GM23248 (cell line): ENCODE measurements around the gene PTPN6. TPM values are rescaled to one million over a fixed set of nuclear protein-coding genes. Genes with fewer than 3 reads are reported as not detected.
A peak's percentile ranks its signal among the peaks of the same experiment; 100 is the strongest.

Source experiments
- DNase-seq: peaks from one replicate; pipeline ENCODE4 v3.0.0-alpha.2; 2015
- H2AFZ ChIP-seq: fragments of 200-600 bp; sonication (generic); 2 replicates; pipeline ENCODE4 v1.6.1; 2016; ENCODE audit warnings: antibody characterized with exemption
- H3F3A ChIP-seq: fragments of 200-600 bp; sonication (generic); 2 replicates; pipeline ENCODE4 v1.6.1; 2016; ENCODE audit warnings: mild to moderate bottlenecking, antibody characterized with exemption, mixed run types; ENCODE audit not compliant: insufficient read depth
- H3K27ac ChIP-seq: fragments of 200-600 bp; sonication (generic); 2 replicates; pipeline ENCODE4 v1.5.1; 2016; ENCODE audit warnings: mild to moderate bottlenecking
- H3K27me3 ChIP-seq: fragments of 200-600 bp; sonication (generic); replicated peaks from 2 replicates; pipeline ENCODE4 v1.6.1; 2016; ENCODE audit warnings: mild to moderate bottlenecking; ENCODE audit not compliant: insufficient read depth
- H3K36me3 ChIP-seq: fragments of 200-600 bp; sonication (generic); 2 replicates; pipeline ENCODE4 v1.6.1; 2016; ENCODE audit warnings: low read depth, mild to moderate bottlenecking
- H3K4me1 ChIP-seq: fragments of 200-600 bp; sonication (generic); 2 replicates; pipeline ENCODE4 v1.6.1; 2016; ENCODE audit warnings: mild to moderate bottlenecking; ENCODE audit not compliant: insufficient read depth
- H3K4me2 ChIP-seq: fragments of 200-600 bp; sonication (generic); one replicate; pipeline ENCODE4 v1.6.1; 2016; ENCODE audit warnings: mild to moderate bottlenecking; ENCODE audit not compliant: unreplicated experiment
- H3K4me3 ChIP-seq: fragments of 200-600 bp; sonication (generic); 2 replicates; pipeline ENCODE4 v1.5.1; 2016; ENCODE audit warnings: mild to moderate bottlenecking
- H3K79me2 ChIP-seq: fragments of 200-600 bp; sonication (generic); 2 replicates; pipeline ENCODE4 v1.6.1; 2016; ENCODE audit warnings: mild to moderate bottlenecking; ENCODE audit not compliant: insufficient read depth
- H3K9ac ChIP-seq: fragments of 200-600 bp; sonication (generic); 2 replicates; pipeline ENCODE4 v1.6.1; 2016; ENCODE audit warnings: mild to moderate bottlenecking
- H3K9me2 ChIP-seq: fragments of 200-600 bp; sonication (generic); 2 replicates; pipeline ENCODE4 v1.6.1; 2016; ENCODE audit warnings: mixed run types, mild to moderate bottlenecking, moderate library complexity; ENCODE audit not compliant: insufficient read depth
- H3K9me3 ChIP-seq: fragments of 200-600 bp; sonication (generic); one replicate; pipeline ENCODE4 v1.6.1; 2017; ENCODE audit warnings: low read depth
- H4K20me1 ChIP-seq: fragments of 200-600 bp; sonication (generic); 2 replicates; pipeline ENCODE4 v1.6.0; 2016; ENCODE audit not compliant: insufficient read depth
- EZH2 ChIP-seq: fragments of 200-600 bp; sonication (generic); IDR thresholded peaks from 2 replicates; pipeline ENCODE4 v1.6.1; 2018; ENCODE audit warnings: antibody characterized with exemption, mild to moderate bottlenecking; ENCODE audit not compliant: insufficient read depth, poor library complexity, severe bottlenecking
- EZH2phosphoT487 ChIP-seq: fragments of 200-600 bp; sonication (generic); IDR thresholded peaks from 2 replicates; pipeline ENCODE4 v1.6.1; 2018; ENCODE audit warnings: antibody characterized with exemption, moderate library complexity, mild to moderate bottlenecking, low read depth; ENCODE audit not compliant: insufficient read depth
- WGBS, 2 experiments: methylation state at CpG; one replicate each; pipeline ENCODE4 v1.1.6; 2015 to 2017; ENCODE audit warnings: low lambda C conversion rate in 2 of 2, low coverage in 1 of 2; ENCODE audit errors: missing lambda C conversion rate in 2 of 2; 5-methylcytosine and 5-hydroxymethylcytosine counted together
- in situ Hi-C: fragments of 300-500 bp; cut with MboI; formaldehyde crosslinking; loops from 2 replicates; pipeline ENCODE4 v1.15.0; 2020
- polyA plus RNA-seq: library from polyadenylated mRNA; unstranded; fragments of >200 nt; fragmentation: Nextera tagmentation; extraction: Ambion mirVana; gene quantifications from 2 replicates; pipeline ENCODE4 v1.2.1, GENCODE V29; 2016
- total RNA-seq: library from RNA; depleted of rRNA; stranded (reverse); fragments of >200 nt; shearing (Covaris generic); gene quantifications from 2 replicates; pipeline ENCODE4 v1.2.3, GENCODE V29; 2014

Gene PTPN6
- total and polyA plus RNA-seq, 2 experiments from 2014 or later, result 0.21 TPM; not detected in 1

DNA sequence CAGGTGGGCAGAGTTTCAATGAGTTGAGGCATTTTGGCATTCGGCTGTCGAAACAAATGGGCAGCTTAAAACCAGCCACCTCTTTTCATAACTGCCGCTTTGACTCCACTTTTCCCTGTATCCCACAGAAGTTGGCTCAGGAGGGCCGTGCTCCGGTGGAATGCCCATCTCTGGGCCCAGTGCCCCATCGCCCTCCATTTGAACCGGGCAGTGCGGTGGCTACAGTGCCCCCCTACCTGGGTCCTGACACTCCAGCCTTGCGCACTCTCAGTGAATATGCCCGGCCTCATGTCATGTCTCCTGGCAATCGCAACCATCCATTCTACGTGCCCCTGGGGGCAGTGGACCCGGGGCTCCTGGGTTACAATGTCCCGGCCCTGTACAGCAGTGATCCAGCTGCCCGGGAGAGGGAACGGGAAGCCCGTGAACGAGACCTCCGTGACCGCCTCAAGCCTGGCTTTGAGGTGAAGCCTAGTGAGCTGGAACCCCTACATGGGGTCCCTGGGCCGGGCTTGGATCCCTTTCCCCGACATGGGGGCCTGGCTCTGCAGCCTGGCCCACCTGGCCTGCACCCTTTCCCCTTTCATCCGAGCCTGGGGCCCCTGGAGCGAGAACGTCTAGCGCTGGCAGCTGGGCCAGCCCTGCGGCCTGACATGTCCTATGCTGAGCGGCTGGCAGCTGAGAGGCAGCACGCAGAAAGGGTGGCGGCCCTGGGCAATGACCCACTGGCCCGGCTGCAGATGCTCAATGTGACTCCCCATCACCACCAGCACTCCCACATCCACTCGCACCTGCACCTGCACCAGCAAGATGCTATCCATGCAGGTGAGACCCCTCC lies 12.6 kb upstream of the PTPN6 start:
- Histone ChIP-seq H4K20me1 (0 out of 2 replicates have a peak, but pooled peaks cover under 1% of the 10 kb centered on the region), H3F3A (peaks cover 64% of the 10 kb centered on the region), H3K4me3 (peak overlapping the region; percentile 79; the same call in 1 of the 2 replicates), H3K27me3 (no peaks in the 10 kb centered on the region), H3K27ac (no peak overlapping the region), H3K9me2 (no peaks in the 10 kb centered on the region), H3K4me2 (peak overlapping the region; percentile 15), H3K36me3 (peaks cover 13% of the 10 kb centered on the region; the same call in 1 of the 2 replicates), H2AFZ (no peak overlapping the region), H3K4me1 (peaks cover 25% of the 10 kb centered on the region), H3K79me2 (peaks cover 32% of the 10 kb centered on the region), H3K9me3 (no peaks in the 10 kb centered on the region), H3K9ac (peak overlapping the region; percentile 91)
- no peak for TF ChIP-seq EZH2phosphoT487
- TF ChIP-seq EZH2, result no peak
- 78 to 79% methylated on average over 31 to 32 of the region's 32 CpGs for WGBS, 2 experiments
- no peak for DNase-seq
- in situ Hi-C loops, result no loop called here

GRCh38 chr12:6939191-6939540 lies 12.0 kb upstream of the PTPN6 start:
- H3K4me2 ChIP-seq, result no peak overlapping the region
- no peak overlapping the region for H2AFZ ChIP-seq
- no peak for DNase-seq
- peaks cover 26% of the 10 kb centered on the region for H3K79me2 ChIP-seq
- TF ChIP-seq EZH2phosphoT487 (no peak), EZH2 (no peak)
- no peak overlapping the region for H3K9ac ChIP-seq
- in situ Hi-C loops, result no loop called here
- peaks cover 13% of the 10 kb centered on the region; the same call in 1 of the 2 replicates for H3K36me3 ChIP-seq
- H4K20me1 ChIP-seq, result no peaks in the 10 kb centered on the region
- no peaks in the 10 kb centered on the region for H3K27me3 ChIP-seq
- no peak overlapping the region for H3K4me3 ChIP-seq
- no peaks in the 10 kb centered on the region for H3K9me2 ChIP-seq
- 62 to 63% methylated on average over 2 of the region's 2 CpGs for WGBS, 2 experiments
- H3F3A ChIP-seq, result peaks cover 63% of the 10 kb centered on the region
- peaks cover 19% of the 10 kb centered on the region for H3K4me1 ChIP-seq
- no peak overlapping the region for H3K27ac ChIP-seq
- no peaks in the 10 kb centered on the region for H3K9me3 ChIP-seq

DNA sequence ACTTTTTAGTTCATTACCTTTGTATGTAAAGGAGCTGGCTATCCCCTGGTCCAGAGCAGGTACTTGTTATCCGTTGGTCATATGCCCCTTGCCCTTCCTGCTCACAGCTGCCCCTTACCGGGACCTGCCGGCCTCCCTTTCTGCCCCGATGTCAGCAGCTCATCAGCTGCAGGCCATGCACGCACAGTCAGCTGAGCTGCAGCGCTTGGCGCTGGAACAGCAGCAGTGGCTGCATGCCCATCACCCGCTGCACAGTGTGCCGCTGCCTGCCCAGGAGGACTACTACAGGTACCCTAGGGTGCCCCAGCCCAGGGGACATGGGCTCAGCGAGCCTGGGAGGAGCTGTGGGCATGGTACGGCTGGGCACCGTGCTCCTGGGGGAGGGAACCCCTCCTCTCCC lies 9.9 kb upstream of the PTPN6 start:
- Histone ChIP-seq H3K9me3 (no peaks in the 10 kb centered on the region), H3K27ac (no peak overlapping the region), H3K36me3 (0 out of 2 replicates have a peak, but pooled peaks cover 5% of the 10 kb centered on the region), H3K4me2 (no peak overlapping the region), H3K9me2 (no peaks in the 10 kb centered on the region), H3K4me1 (peaks cover 24% of the 10 kb centered on the region), H3K79me2 (peaks cover 18% of the 10 kb centered on the region), H3K27me3 (no peaks in the 10 kb centered on the region), H3K9ac (no peak overlapping the region), H2AFZ (no peak overlapping the region), H3K4me3 (no peak overlapping the region), H4K20me1 (no peaks in the 10 kb centered on the region), H3F3A (peaks cover 51% of the 10 kb centered on the region)
- in situ Hi-C loops, result loop anchor here (10.0 kb wide), 1 partner anchor 174 kb away; no protein-coding TSS in a partner anchor
- no peak for DNase-seq
- TF ChIP-seq EZH2phosphoT487 (no peak), EZH2 (no peak)
- 79 to 80% methylated on average over 12 of the region's 12 CpGs for WGBS, 2 experiments

GRCh38 chr12:6941782-6942181 lies 9.4 kb upstream of the PTPN6 start:
- no peaks in the 10 kb centered on the region for H3K9me2 ChIP-seq
- H3K27me3 ChIP-seq, result no peaks in the 10 kb centered on the region
- WGBS, 2 experiments, result 80 to 81% methylated on average over 6 to 12 of the region's 12 CpGs
- DNase-seq, result no peak
- H3K9me3 ChIP-seq, result no peaks in the 10 kb centered on the region
- peaks cover 51% of the 10 kb centered on the region for H3F3A ChIP-seq
- H3K4me2 ChIP-seq, result no peak overlapping the region
- H3K79me2 ChIP-seq, result peaks cover 17% of the 10 kb centered on the region
- H2AFZ ChIP-seq, result no peak overlapping the region
- no peak for TF ChIP-seq EZH2phosphoT487
- no peak for TF ChIP-seq EZH2
- in situ Hi-C loops, result loop anchor here (10.0 kb wide), 1 partner anchor 173 kb away; no protein-coding TSS in a partner anchor
- no peak overlapping the region for H3K9ac ChIP-seq
- H4K20me1 ChIP-seq, result no peaks in the 10 kb centered on the region
- H3K36me3 ChIP-seq, result 0 out of 2 replicates have a peak, but pooled peaks cover 5% of the 10 kb centered on the region
- no peak overlapping the region for H3K27ac ChIP-seq
- H3K4me1 ChIP-seq, result peaks cover 24% of the 10 kb centered on the region
- H3K4me3 ChIP-seq, result no peak overlapping the region
